ENCODE measurements around the gene ARL3. TPM values are rescaled to one million over a fixed set of nuclear protein-coding genes. Genes with fewer than 3 reads are reported as not detected.

The ARL3 gene
- total RNA-seq, 1 experiment from 2014 or later, result 16.5 TPM

DNA sequence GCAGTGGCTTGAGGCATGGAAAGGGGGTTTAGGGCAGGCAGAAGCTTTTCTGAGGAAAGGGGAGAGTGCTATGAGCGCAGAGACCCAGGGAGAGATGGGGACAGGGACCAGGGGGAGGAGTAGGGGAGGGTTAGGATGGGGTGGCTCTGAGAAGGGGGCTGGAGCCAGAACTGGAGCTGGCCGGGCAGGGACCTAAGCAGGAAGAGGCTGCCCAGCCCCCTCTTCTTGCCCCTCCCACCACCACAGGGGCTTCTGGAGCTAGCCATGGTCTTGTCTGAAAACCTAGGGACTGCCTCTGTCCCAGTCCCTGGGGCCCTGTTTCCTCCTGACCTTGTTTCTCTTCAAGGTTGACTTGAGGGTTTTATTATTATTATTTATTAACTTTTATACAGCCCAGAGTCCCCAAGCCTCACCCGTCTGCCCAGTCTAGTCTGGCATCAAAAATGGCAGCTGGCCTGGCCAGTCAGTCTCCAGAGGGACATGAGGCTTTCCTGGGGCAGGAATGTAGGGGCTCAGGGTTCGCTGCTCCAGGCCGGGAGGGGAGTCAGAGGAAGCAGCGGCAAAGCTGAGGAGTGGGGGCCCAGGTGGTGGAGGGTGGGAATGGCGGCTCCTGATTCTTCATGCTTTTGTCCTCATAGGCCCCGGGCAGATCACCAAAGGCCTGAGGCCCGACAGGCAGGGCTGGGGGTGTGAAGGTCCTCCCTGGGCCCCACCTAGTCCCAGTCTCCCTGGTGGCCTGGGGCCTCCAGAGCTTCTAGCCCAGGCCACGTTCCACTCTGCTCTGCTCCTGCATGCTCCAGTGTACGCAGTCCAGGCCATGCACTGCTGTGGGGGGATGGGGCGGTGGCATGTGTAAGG lies 64.2 kb downstream of the ARL3 start:
- no peak overlapping the region for H2AFZ ChIP-seq (ENCODE audit: low read length)
- no peak overlapping the region for H3T11ph ChIP-seq (ENCODE audit: low read length)
- H2BK5ac ChIP-seq (ENCODE audit: insufficient read length, low read length), result no peak overlapping the region
- H3K4me1 Mint-ChIP-seq, result peaks cover 65 to 74% of the 10 kb centered on the region in 2 experiments
- no peaks in the 10 kb centered on the region for H4K20me1 ChIP-seq (ENCODE audit: control insufficient read depth, insufficient read depth, insufficient read length)
- H3K79me2 ChIP-seq (ENCODE audit: insufficient read depth, low read length), result peaks cover 21% of the 10 kb centered on the region; the same call in 1 of the 2 replicates
- peaks cover 6% of the 10 kb centered on the region for H3K79me1 ChIP-seq (ENCODE audit: insufficient read depth, low read depth, low read length, poor library complexity, severe bottlenecking)
- no peak overlapping the region for H3K4ac ChIP-seq (ENCODE audit: low read depth, low read length)
- no CpG with 5 or more reads among the region's 12 CpGs for WGBS (ENCODE audit: extremely low coverage, insufficient read length, low lambda C conversion rate)
- H3K23ac ChIP-seq (ENCODE audit: insufficient read length, low read depth, low read length), result no peak overlapping the region
- no peak overlapping the region for H4K5ac ChIP-seq (ENCODE audit: insufficient read length, low read depth, low read length)
- no peak overlapping the region for H3K4me2 ChIP-seq (ENCODE audit: insufficient read depth, insufficient read length, low read length)
- H3K4me1 ChIP-seq (ENCODE audit: insufficient read depth, low read length), result peaks cover 5% of the 10 kb centered on the region; the same call in 1 of the 2 replicates
- H3K23me2 ChIP-seq (ENCODE audit: insufficient read length, low read depth, low read length, poor library complexity, severe bottlenecking), result peaks cover 16% of the 10 kb centered on the region
- H3K9ac ChIP-seq (ENCODE audit: extremely low read depth, insufficient read length, low read length), result no peak overlapping the region
- H3K27me3 ChIP-seq (ENCODE audit: insufficient read depth, low read length), result no peaks in the 10 kb centered on the region
- H3K18ac ChIP-seq (ENCODE audit: insufficient read length, low read depth, low read length), result no peak overlapping the region
- H3K4me3 Mint-ChIP-seq, result peak overlapping the region in 1 of 2 experiments; percentile 20; a peak in 1 of 5 replicates
- H4K91ac ChIP-seq (ENCODE audit: insufficient read length, low read depth, low read length), result no peak overlapping the region
- H3K9me3 Mint-ChIP-seq, result no peaks in the 10 kb centered on the region
- no peak for TF ChIP-seq CTCF (conservative IDR thresholded peaks at IDR 0.05)
- H2AK5ac ChIP-seq (ENCODE audit: insufficient read length, low read length), result no peak overlapping the region
- no peak overlapping the region for H2BK15ac ChIP-seq (ENCODE audit: low read depth, low read length)
- H2BK120ac ChIP-seq (ENCODE audit: low read depth, low read length, poor library complexity, severe bottlenecking), result no peak overlapping the region
- no peak overlapping the region for H2BK20ac ChIP-seq (ENCODE audit: low read depth, low read length, poor library complexity, severe bottlenecking)
- H3K27ac Mint-ChIP-seq, result peak overlapping the region in 2 of 3 experiments; percentile 74 to 90; a peak in 4 of 7 replicates
- no peak overlapping the region for H2BK12ac ChIP-seq (ENCODE audit: insufficient read length, low read depth, low read length)
- no peaks in the 10 kb centered on the region for H3K9me3 ChIP-seq (ENCODE audit: control insufficient read depth, low read depth, low read length)
- DNase-seq, result no peak
- no peak overlapping the region for H4K8ac ChIP-seq (replicated peaks; ENCODE audit: insufficient read length, low read depth, low read length)
- no peak overlapping the region for H3K56ac ChIP-seq (ENCODE audit: insufficient read length, low read depth, low read length)
- H3K14ac ChIP-seq (ENCODE audit: insufficient read depth, low read length), result peak overlapping the region; percentile 56; the same call in 1 of the 2 replicates
- no peaks in the 10 kb centered on the region for H3K27me3 Mint-ChIP-seq (ENCODE audit: low read depth)
- peaks cover 4 to 27% (median 21%) of the 10 kb centered on the region in 3 experiments; a peak in 5 of 7 replicates for H3K36me3 Mint-ChIP-seq (ENCODE audit: insufficient read depth in 1 of 3, low read depth in 3 of 3)
- H3K27ac ChIP-seq (ENCODE audit: insufficient read length, low read depth, low read length), result no peak overlapping the region
